Astrocyte (in vitro differentiated cells and primary cell): ENCODE data around the gene HOXA5. TPM values are rescaled to one million over a fixed set of nuclear protein-coding genes. Genes with fewer than 3 reads are reported as not detected.

Source experiments
- DNase-seq: peaks from one replicate; pipeline ENCODE4 v3.0.0-alpha.2; 2010; ENCODE audit warnings: low read depth
- FAIRE-seq: peaks from 2 replicates; lab custom pipeline; 2011; peaks lifted over from hg19 to GRCh38; lab: Jason Lieb, UNC
- H2AFZ ChIP-seq: 2 replicates; pipeline ENCODE4 v1.6.0; 2012; ENCODE audit warnings: low read depth, low read length, inconsistent platforms
- H3K27ac ChIP-seq: 2 replicates; pipeline ENCODE4 v1.5.1; 2011; ENCODE audit warnings: low read depth, low read length, inconsistent platforms
- H3K27me3 ChIP-seq: 2 replicates; pipeline ENCODE4 v1.6.0; 2011; ENCODE audit warnings: low read length, inconsistent platforms; ENCODE audit not compliant: insufficient read depth
- H3K36me3 ChIP-seq: 2 replicates; pipeline ENCODE4 v1.5.1; 2011; ENCODE audit warnings: low read length, inconsistent platforms; ENCODE audit not compliant: insufficient read depth
- H3K4me1 ChIP-seq: 2 replicates; pipeline ENCODE4 v1.5.1; 2011; ENCODE audit warnings: low read length, inconsistent platforms; ENCODE audit not compliant: insufficient read depth
- H3K4me2 ChIP-seq: 2 replicates; pipeline ENCODE4 v1.6.0; 2012; ENCODE audit warnings: low read length, inconsistent platforms
- H3K4me3 ChIP-seq: 2 replicates; pipeline ENCODE4 v1.5.1; 2011; ENCODE audit warnings: low read depth, mild to moderate bottlenecking, low read length, inconsistent platforms; ENCODE audit not compliant: insufficient read depth
- H3K79me2 ChIP-seq: 2 replicates; pipeline ENCODE4 v1.6.0; 2012; ENCODE audit warnings: mild to moderate bottlenecking, low read length, inconsistent platforms; ENCODE audit not compliant: insufficient read depth
- H3K9ac ChIP-seq: 2 replicates; pipeline ENCODE4 v1.6.0; 2012; ENCODE audit warnings: mild to moderate bottlenecking, low read length, inconsistent platforms
- H3K9me3 ChIP-seq: 2 replicates; pipeline ENCODE4 v1.5.1; 2012; ENCODE audit warnings: low read depth, mild to moderate bottlenecking, low read length, inconsistent platforms; ENCODE audit not compliant: insufficient read depth
- H4K20me1 ChIP-seq: 2 replicates; pipeline ENCODE4 v1.6.0; 2012; ENCODE audit warnings: low read length, inconsistent platforms; ENCODE audit not compliant: insufficient read depth
- H3K27ac Mint-ChIP-seq: one replicate; pipeline ENCODE4 v1.8.0; 2021; ENCODE audit warnings: mild to moderate bottlenecking, mixed read lengths; ENCODE audit not compliant: unreplicated experiment
- H3K27me3 Mint-ChIP-seq: one replicate; pipeline ENCODE4 v1.8.0; 2021; ENCODE audit warnings: low read depth, mixed read lengths; ENCODE audit not compliant: unreplicated experiment
- H3K36me3 Mint-ChIP-seq: one replicate; pipeline ENCODE4 v1.8.0; 2021; ENCODE audit warnings: low read depth, mixed read lengths; ENCODE audit not compliant: unreplicated experiment
- H3K4me1 Mint-ChIP-seq: one replicate; pipeline ENCODE4 v1.8.0; 2021; ENCODE audit warnings: low read depth, mixed read lengths; ENCODE audit not compliant: unreplicated experiment
- H3K4me3 Mint-ChIP-seq: one replicate; pipeline ENCODE4 v1.8.0; 2021; ENCODE audit warnings: mild to moderate bottlenecking, moderate library complexity, mixed read lengths; ENCODE audit not compliant: unreplicated experiment
- H3K9me3 Mint-ChIP-seq: one replicate; pipeline ENCODE4 v1.8.0; 2021; ENCODE audit warnings: mild to moderate bottlenecking, mixed read lengths; ENCODE audit not compliant: unreplicated experiment
- CTCF ChIP-seq: IDR thresholded peaks from 2 replicates; pipeline ENCODE4 v1.5.1; 2011; ENCODE audit warnings: low read depth, mild to moderate bottlenecking, inconsistent platforms, low read length, moderate library complexity; ENCODE audit not compliant: insufficient read depth
- EZH2 ChIP-seq: IDR thresholded peaks from 2 replicates; pipeline ENCODE4 v1.6.1; 2012; ENCODE audit warnings: mild to moderate bottlenecking, low read length, inconsistent platforms; ENCODE audit not compliant: insufficient read depth
- total RNA-seq: library from RNA; stranded (reverse); gene quantifications from 2 replicates; pipeline ENCODE4 v1.2.1, GENCODE V29; 2021

The HOXA5 gene
- total RNA-seq, 1 donor from 2014 or later, result not detected

GRCh38 chr7:27169658-27170425, 26.4 kb upstream of the HOXA5 start:
- DNase-seq (no peak), FAIRE-seq (no peak)
- peaks cover 10% of the 10 kb centered on the region for H3K9me3 ChIP-seq
- H3K79me2 ChIP-seq, result no peaks in the 10 kb centered on the region
- TF ChIP-seq EZH2 (peak; percentile 83), CTCF (no peak)
- H4K20me1 ChIP-seq, result peaks cover 6% of the 10 kb centered on the region
- Mint-ChIP-seq H3K9me3 (peaks cover 31% of the 10 kb centered on the region), H3K4me3 (no peak overlapping the region), H3K36me3 (no peaks in the 10 kb centered on the region), H3K4me1 (no peaks in the 10 kb centered on the region), H3K27ac (no peak overlapping the region), H3K27me3 (peaks cover 63% of the 10 kb centered on the region)
- no peak overlapping the region for H3K4me2 ChIP-seq
- peaks cover 92% of the 10 kb centered on the region for H3K27me3 ChIP-seq
- no peak overlapping the region for H3K4me3 ChIP-seq
- no peak overlapping the region for H3K27ac ChIP-seq
- no peaks in the 10 kb centered on the region for H3K36me3 ChIP-seq
- no peak overlapping the region for H2AFZ ChIP-seq
- H3K4me1 ChIP-seq, result peaks cover 5% of the 10 kb centered on the region
- H3K9ac ChIP-seq, result no peak overlapping the region

GRCh38 chr7:27168265-27168947, 24.9 kb upstream of the HOXA5 start:
- H3K4me3 Mint-ChIP-seq, result no peak overlapping the region

More at GRCh38 chr7:27168265-27168947, 24.9 kb upstream of the HOXA5 start:
- H3K4me2 ChIP-seq, result no peak overlapping the region
- H3K36me3 ChIP-seq, result no peaks in the 10 kb centered on the region
- H3K4me1 ChIP-seq, result peaks cover 4% of the 10 kb centered on the region
- Mint-ChIP-seq H3K4me1 (no peaks in the 10 kb centered on the region), H3K9me3 (peaks cover 35% of the 10 kb centered on the region), H3K27ac (peak overlapping the region; percentile 53), H3K36me3 (no peaks in the 10 kb centered on the region), H3K27me3 (peaks cover 73% of the 10 kb centered on the region)
- TF ChIP-seq CTCF (no peak), EZH2 (peak; percentile 22)
- H4K20me1 ChIP-seq, result peaks cover 6% of the 10 kb centered on the region
- no peak overlapping the region for H2AFZ ChIP-seq
- H3K27me3 ChIP-seq, result peaks cover 95% of the 10 kb centered on the region
- FAIRE-seq, result no peak
- no peak for DNase-seq
- H3K9ac ChIP-seq, result no peak overlapping the region
- H3K79me2 ChIP-seq, result no peaks in the 10 kb centered on the region
- no peak overlapping the region for H3K4me3 ChIP-seq
- H3K9me3 ChIP-seq, result peaks cover 12% of the 10 kb centered on the region
- no peak overlapping the region for H3K27ac ChIP-seq
